T-cell (primary cell): ENCODE results near the gene CLEC4G. TPM values are rescaled to one million over a fixed set of nuclear protein-coding genes. Genes with fewer than 3 reads are reported as not detected.

Experiments
- ATAC-seq, 4 experiments: fragments of 200-7000 bp in 3 of 4; fragments of 150-1000 bp in 1 of 4; cut with Tn5 transposase; replicated peaks in 1 of 4; 1 replicate in 3 of 4; 2 replicates in 1 of 4; pipeline ENCODE4 v1.10.0; 2021; ENCODE audit warnings: moderate library complexity in 3 of 4, mild to moderate bottlenecking in 2 of 4, moderate number of reproducible peaks in 1 of 4
- CTCF ChIA-PET, 2 donors: fragments of 300-600 bp; sonication (Branson Sonifier 250); formaldehyde crosslinking; loops; one replicate each; lab custom pipeline; 2022; ENCODE audit warnings: antibody characterized with exemption in 2 of 2; lab: Charles Lee
- POLR2A ChIA-PET, 2 donors: fragments of 300-600 bp; sonication (Branson Sonifier 250); formaldehyde crosslinking; loops; one replicate each; lab custom pipeline; 2022; ENCODE audit warnings: antibody characterized with exemption in 2 of 2; lab: Charles Lee
- DNase-seq, 35 experiments: peaks; one replicate each; pipeline versions ENCODE4 v3.0.0 to v3.0.0-alpha.2; 2013 to 2023
- H3K27ac ChIP-seq: one replicate; pipeline ENCODE4 v1.5.1; 2013; ENCODE audit warnings: low read length
- H3K27me3 ChIP-seq, 2 experiments: replicated peaks in 1 of 2; 1 replicate in 1 of 2; 2 replicates in 1 of 2; pipeline versions ENCODE4 v1.6.1 to v1.7.0; 2013; ENCODE audit warnings: low read length in 1 of 2, mixed read lengths in 1 of 2; ENCODE audit not compliant: control insufficient read depth in 2 of 2, insufficient read depth in 2 of 2; ENCODE audit errors: extremely low read depth in 1 of 2
- H3K36me3 ChIP-seq, 2 donors: 1 replicate in 1 of 2; 2 replicates in 1 of 2; pipeline versions ENCODE4 v1.6.1 to v1.7.0; 2013; ENCODE audit warnings: low read length in 1 of 2; ENCODE audit not compliant: control insufficient read depth in 2 of 2, insufficient read depth in 1 of 2; ENCODE audit errors: extremely low read depth in 1 of 2
- H3K4me1 ChIP-seq, 2 experiments: 1 replicate in 1 of 2; 2 replicates in 1 of 2; pipeline versions ENCODE4 v1.6.1 to v1.7.0; 2013; ENCODE audit warnings: low read length in 2 of 2, mixed read lengths in 1 of 2; ENCODE audit not compliant: insufficient read depth in 2 of 2, control insufficient read depth in 1 of 2; ENCODE audit errors: extremely low read depth in 1 of 2
- H3K4me3 ChIP-seq, 2 donors: 1 replicate in 1 of 2; 2 replicates in 1 of 2; pipeline versions ENCODE4 v1.5.1 to v1.7.0; 2013; ENCODE audit warnings: mild to moderate bottlenecking in 2 of 2, low read length in 1 of 2, moderate library complexity in 1 of 2; ENCODE audit not compliant: control insufficient read depth in 1 of 2; ENCODE audit errors: extremely low read depth in 1 of 2
- H3K9me3 ChIP-seq: 2 replicates; pipeline ENCODE4 v1.7.0; 2013
- H3K27ac Mint-ChIP-seq, 2 donors: one replicate each; pipeline ENCODE4 v1.8.0; 2020 to 2021; ENCODE audit warnings: mild to moderate bottlenecking in 2 of 2, mixed read lengths in 2 of 2
- H3K27me3 Mint-ChIP-seq, 2 donors: one replicate each; pipeline ENCODE4 v1.8.0; 2021 to 2022; ENCODE audit warnings: mixed read lengths in 2 of 2
- H3K36me3 Mint-ChIP-seq: one replicate; pipeline ENCODE4 v1.8.0; 2021; ENCODE audit warnings: mixed read lengths
- H3K4me1 Mint-ChIP-seq, 3 donors: one replicate each; pipeline ENCODE4 v1.8.0; 2020 to 2022; ENCODE audit warnings: mixed read lengths in 3 of 3, mild to moderate bottlenecking in 1 of 3
- H3K4me3 Mint-ChIP-seq, 3 donors: one replicate each; pipeline ENCODE4 v1.8.0; 2020 to 2022; ENCODE audit warnings: mild to moderate bottlenecking in 3 of 3, mixed read lengths in 3 of 3, moderate library complexity in 3 of 3
- H3K9me3 Mint-ChIP-seq, 3 donors: one replicate each; pipeline ENCODE4 v1.8.0; 2020 to 2022; ENCODE audit warnings: mixed read lengths in 3 of 3
- whole genome bisulfite sequencing: methylation state at CpG from one replicate; pipeline ENCODE4 v1.1.5; 2013; ENCODE audit warnings: missing lambda C conversion rate; ENCODE audit not compliant: insufficient coverage; 5-methylcytosine and 5-hydroxymethylcytosine counted together
- total RNA-seq, 35 experiments: library from RNA in 6 of 35; stranded (reverse) in 6 of 35; fragments of 120-200 nt in 1 of 35; gene quantifications; one replicate each; pipeline versions ENCODE4 v1.2.1 to v1.2.4 and lab custom pipeline; 2013 to 2026

CLEC4G gene
- total RNA-seq, 5 donors from 2014 or later (not counting 1 experiment from before 2014, with no cell fraction given): not detected

DNA sequence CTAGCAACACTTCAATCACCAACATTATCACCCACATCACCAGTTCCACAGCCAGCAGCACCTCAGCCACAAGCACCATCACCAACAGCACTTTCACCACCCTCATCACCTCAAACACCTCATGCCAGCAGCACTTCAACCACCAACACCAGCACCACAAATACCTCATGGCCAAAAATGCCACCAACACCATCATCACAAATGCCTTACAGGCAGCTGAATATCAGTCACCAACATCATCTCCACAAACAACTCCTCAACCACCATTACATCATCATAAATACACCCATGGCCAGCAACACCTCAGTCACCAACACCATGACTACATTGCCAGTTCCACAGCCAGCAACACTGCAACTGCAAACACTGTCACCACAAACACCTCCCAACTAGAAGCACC is 40.4 kb downstream of the CLEC4G start:
- ATAC-seq (peak in 2 of 4 experiments; percentile 16 to 52), DNase-seq (peak in 13 of 35 experiments; percentile 18 to 63 (median 31))
- H3K4me3 Mint-ChIP-seq: no peak overlapping the region
- H3K4me1 Mint-ChIP-seq: peaks cover 0 to 12% (median 3%) of the 10 kb centered on the region in 3 donors
- H3K9me3 Mint-ChIP-seq: no peaks in the 10 kb centered on the region
- peaks cover 0 to 28% of the 10 kb centered on the region in 2 experiments for H3K27me3 ChIP-seq
- H3K27ac Mint-ChIP-seq: no peak overlapping the region
- H3K9me3 ChIP-seq: no peaks in the 10 kb centered on the region
- H3K4me3 ChIP-seq: no peak overlapping the region
- no peaks in the 10 kb centered on the region for H3K36me3 Mint-ChIP-seq
- CTCF ChIA-PET: no interaction called here
- no peaks in the 10 kb centered on the region for H3K36me3 ChIP-seq
- POLR2A ChIA-PET: interaction anchor here in 1 of 2 donors (0.5 kb wide), 1 partner anchor 508 kb away, joined by 4 read pairs; no protein-coding TSS in a partner anchor
- H3K27me3 Mint-ChIP-seq: peaks cover 0 to 1% of the 10 kb centered on the region in 2 donors
- H3K27ac ChIP-seq: peak overlapping the region; percentile 55
- H3K4me1 ChIP-seq: peaks cover 0 to 47% of the 10 kb centered on the region in 2 experiments

DNA sequence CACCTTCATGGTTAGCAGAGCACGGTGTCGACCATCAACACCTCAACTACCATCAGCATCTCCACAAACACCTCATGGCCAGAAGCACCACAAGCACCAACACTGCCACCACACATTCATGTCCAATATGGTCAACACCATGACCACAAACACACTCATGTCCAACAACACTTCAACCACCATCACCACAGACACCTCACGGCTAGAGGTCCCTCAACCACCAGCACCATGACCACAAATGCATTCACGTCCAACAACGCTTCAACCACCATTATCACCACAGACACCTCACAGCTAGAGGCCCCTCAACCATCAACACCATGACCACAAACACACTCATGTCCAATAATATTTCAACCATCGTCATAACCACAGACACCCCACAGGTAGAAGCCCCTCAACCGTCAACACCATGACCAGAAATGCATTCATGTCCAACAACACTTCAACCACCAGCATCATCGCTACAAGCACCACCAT is 41.1 kb downstream of the CLEC4G start:
- Histone ChIP-seq H3K36me3 (no peaks in the 10 kb centered on the region), H3K4me1 (peaks cover 0 to 47% of the 10 kb centered on the region in 2 experiments), H3K27me3 (peaks cover 0 to 26% of the 10 kb centered on the region in 2 experiments), H3K27ac (peak overlapping the region; percentile 55), H3K4me3 (no peak overlapping the region), H3K9me3 (no peaks in the 10 kb centered on the region)
- 57% methylated on average over 8 of the region's 8 CpGs for WGBS
- H3K4me3 Mint-ChIP-seq: no peak overlapping the region
- H3K27ac Mint-ChIP-seq: no peak overlapping the region
- ChIA-PET CTCF (no interaction called here), POLR2A (no interaction called here)
- no peaks in the 10 kb centered on the region for H3K36me3 Mint-ChIP-seq
- DNase-seq (peak in 3 of 35 experiments; percentile 14 to 49 (median 20)), ATAC-seq (no peak)
- H3K4me1 Mint-ChIP-seq: peaks cover 0 to 11% (median 3%) of the 10 kb centered on the region in 3 donors
- H3K27me3 Mint-ChIP-seq: no peaks in the 10 kb centered on the region
- no peaks in the 10 kb centered on the region for H3K9me3 Mint-ChIP-seq

DNA sequence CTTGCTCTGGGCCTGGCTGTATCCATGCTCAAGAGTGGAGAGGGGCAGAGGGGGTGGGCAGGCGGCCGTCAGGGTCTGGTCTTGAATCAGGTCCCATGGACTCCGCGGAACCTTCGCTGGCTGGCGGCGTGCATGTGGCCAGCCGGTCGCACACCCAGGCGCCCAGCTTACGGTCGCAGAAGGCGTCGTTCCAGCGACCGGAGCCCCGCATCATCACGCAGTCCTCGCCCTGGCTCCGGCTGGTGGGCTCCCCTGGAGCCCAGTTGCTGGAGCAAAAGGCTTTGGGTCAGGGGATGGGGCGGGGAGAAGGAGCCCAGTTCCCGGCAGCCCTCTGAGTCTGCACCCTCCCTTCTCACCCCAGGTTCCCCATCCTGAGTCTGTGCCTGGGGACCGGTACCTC is 42.7 kb downstream of the CLEC4G start:
- Mint-ChIP-seq H3K4me1 (peaks cover 2 to 7% (median 6%) of the 10 kb centered on the region in 3 donors), H3K36me3 (peaks cover 7% of the 10 kb centered on the region), H3K4me3 (no peak overlapping the region), H3K27ac (no peak overlapping the region), H3K9me3 (no peaks in the 10 kb centered on the region), H3K27me3 (no peaks in the 10 kb centered on the region)
- Histone ChIP-seq H3K4me3 (no peak overlapping the region), H3K4me1 (peaks cover 0 to 42% of the 10 kb centered on the region in 2 experiments), H3K36me3 (peaks cover 0 to 3% of the 10 kb centered on the region in 2 donors), H3K27ac (no peak overlapping the region), H3K9me3 (no peaks in the 10 kb centered on the region), H3K27me3 (peaks cover 0 to 20% of the 10 kb centered on the region in 2 experiments)
- ChIA-PET POLR2A (no interaction called here), CTCF (no interaction called here)
- no peak for ATAC-seq
- DNase-seq: no peak
- WGBS: 58% methylated on average over 20 of the region's 23 CpGs

DNA sequence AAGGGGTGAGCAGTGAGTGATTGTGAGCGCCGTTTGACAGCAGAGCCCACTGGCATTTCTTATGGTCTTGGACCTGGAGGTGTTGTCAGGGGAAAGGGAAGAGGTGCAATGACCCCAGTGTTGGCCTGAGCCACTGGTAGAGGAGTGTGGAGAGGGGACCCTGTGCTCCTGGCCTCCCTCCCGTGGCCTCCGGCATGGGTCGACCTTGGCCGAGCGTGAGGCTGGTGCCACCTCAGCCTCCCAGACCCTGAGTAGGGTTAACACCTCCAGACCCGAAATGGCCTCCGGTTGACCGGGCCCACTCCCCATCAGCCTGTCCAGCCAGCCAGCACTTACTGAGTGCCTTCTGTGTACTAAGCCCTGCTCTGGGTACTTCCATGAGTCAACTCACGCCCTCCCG is 44.7 kb downstream of the CLEC4G start:
- Histone ChIP-seq H3K4me1 (peaks cover 0 to 33% of the 10 kb centered on the region in 2 experiments), H3K27me3 (peaks cover 0 to 20% of the 10 kb centered on the region in 2 experiments), H3K4me3 (no peak overlapping the region), H3K9me3 (no peaks in the 10 kb centered on the region), H3K36me3 (peaks cover 8 to 16% of the 10 kb centered on the region in 2 donors), H3K27ac (no peak overlapping the region)
- POLR2A ChIA-PET: no interaction called here
- DNase-seq (no peak), ATAC-seq (no peak)
- H3K36me3 Mint-ChIP-seq: peaks cover 12% of the 10 kb centered on the region
- peaks cover 5 to 12% (median 6%) of the 10 kb centered on the region in 3 donors for H3K4me1 Mint-ChIP-seq
- H3K27ac Mint-ChIP-seq: no peak overlapping the region
- 91% methylated on average over 9 of the region's 12 CpGs for WGBS
- H3K4me3 Mint-ChIP-seq: no peak overlapping the region
- no peaks in the 10 kb centered on the region for H3K27me3 Mint-ChIP-seq
- H3K9me3 Mint-ChIP-seq: no peaks in the 10 kb centered on the region
- CTCF ChIA-PET: no interaction called here

DNA sequence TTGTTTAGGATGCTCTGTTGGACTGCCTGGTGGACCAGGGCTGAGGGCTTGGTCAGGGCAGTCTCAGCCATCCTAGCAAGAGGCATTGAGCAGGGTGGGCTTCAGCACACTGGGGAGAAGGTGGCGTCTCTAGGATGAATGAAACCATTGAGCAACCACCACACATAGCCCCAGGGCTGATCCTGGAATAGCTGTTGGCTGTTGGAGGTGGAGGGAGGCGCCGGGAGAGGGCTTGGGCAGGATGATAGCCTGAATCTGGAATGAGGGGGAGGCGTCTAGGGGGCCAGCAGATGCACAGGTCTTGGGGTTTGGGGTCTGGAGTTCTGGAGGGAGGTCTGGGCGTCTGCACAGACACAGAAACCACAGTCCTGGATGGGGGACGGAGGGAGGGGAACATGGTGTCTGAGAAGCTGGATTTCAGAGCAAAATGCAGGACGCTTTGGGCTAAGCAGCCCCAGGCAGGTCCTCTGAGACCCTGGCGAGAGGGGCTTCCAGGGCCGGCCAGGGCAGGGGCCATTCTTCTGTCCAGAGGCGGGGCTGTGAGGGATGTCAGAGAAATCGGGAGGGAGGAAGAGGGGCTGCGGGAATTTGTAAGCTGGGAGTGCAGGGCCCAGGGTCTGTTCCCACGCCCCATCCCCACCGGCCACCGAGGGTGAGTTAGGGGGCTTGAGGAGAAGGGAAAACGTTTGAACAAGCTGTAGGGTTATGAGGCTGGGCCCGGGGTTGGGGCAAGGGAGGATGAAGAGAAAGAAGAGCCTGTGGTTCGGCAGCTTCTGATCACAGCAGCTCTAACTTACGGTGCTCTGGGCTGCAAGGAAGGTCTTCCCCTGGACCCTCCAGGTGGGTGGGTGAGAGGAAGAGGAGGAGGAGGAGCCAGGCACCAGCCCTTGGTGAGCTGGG is 46.1 kb downstream of the CLEC4G start:
- no peak overlapping the region for H3K4me3 Mint-ChIP-seq
- CTCF ChIA-PET: interaction anchor here in 1 of 2 donors (0.5 to 1.0 kb wide), 2 partner anchors 118 to 164 kb away, joined by 3 to 8 read pairs; no protein-coding TSS in a partner anchor
- H3K27me3 ChIP-seq: peaks cover 0 to 20% of the 10 kb centered on the region in 2 experiments
- H3K4me3 ChIP-seq: no peak overlapping the region
- peak overlapping the region; percentile 39 to 76 for H3K27ac Mint-ChIP-seq
- DNase-seq (no peak), ATAC-seq (no peak)
- no peak overlapping the region for H3K27ac ChIP-seq
- H3K4me1 Mint-ChIP-seq: peaks cover 9 to 17% (median 12%) of the 10 kb centered on the region in 3 donors
- H3K36me3 ChIP-seq: peaks cover 8 to 16% of the 10 kb centered on the region in 2 donors
- no peaks in the 10 kb centered on the region for H3K9me3 ChIP-seq
- POLR2A ChIA-PET: no interaction called here
- H3K36me3 Mint-ChIP-seq: peaks cover 12% of the 10 kb centered on the region
- H3K9me3 Mint-ChIP-seq: no peaks in the 10 kb centered on the region
- 82% methylated on average over 15 of the region's 19 CpGs for WGBS
- H3K4me1 ChIP-seq: peaks cover 2 to 37% of the 10 kb centered on the region in 2 experiments
- no peaks in the 10 kb centered on the region for H3K27me3 Mint-ChIP-seq

DNA sequence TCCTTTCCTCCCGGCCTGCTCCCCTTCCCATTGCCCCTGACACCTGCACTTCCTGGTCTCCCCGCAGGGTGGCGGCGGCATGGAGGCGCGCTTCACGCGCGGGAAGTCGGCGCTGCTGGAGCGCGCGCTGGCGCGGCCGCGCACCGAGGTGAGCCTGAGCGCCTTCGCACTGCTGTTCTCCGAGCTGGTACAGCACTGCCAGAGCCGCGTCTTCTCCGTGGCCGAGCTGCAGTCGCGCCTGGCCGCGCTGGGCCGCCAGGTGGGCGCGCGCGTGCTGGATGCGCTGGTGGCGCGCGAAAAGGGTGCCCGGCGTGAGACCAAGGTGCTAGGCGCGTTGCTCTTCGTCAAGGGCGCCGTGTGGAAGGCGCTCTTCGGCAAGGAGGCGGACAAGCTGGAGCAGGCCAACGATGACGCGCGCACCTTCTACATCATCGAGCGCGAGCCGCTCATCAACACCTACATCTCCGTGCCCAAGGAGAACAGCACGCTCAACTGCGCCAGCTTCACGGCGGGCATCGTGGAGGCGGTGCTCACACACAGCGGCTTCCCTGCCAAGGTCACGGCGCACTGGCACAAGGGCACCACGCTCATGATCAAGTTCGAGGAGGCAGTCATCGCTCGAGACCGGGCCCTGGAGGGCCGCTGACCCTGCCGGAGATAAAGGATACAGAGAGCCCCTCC is 49.6 kb downstream of the CLEC4G start:
- Histone ChIP-seq H3K4me3 (peak overlapping the region; percentile 86 to 100), H3K4me1 (peaks cover 14 to 37% of the 10 kb centered on the region in 2 experiments), H3K36me3 (peaks cover 8 to 16% of the 10 kb centered on the region in 2 donors), H3K27me3 (peaks cover 0 to 19% of the 10 kb centered on the region in 2 experiments), H3K9me3 (no peaks in the 10 kb centered on the region), H3K27ac (peak overlapping the region; percentile 78)
- peak overlapping the region; percentile 85 to 92 (median 87) for H3K4me3 Mint-ChIP-seq
- peaks cover 4 to 15% of the 10 kb centered on the region in 2 donors for H3K27me3 Mint-ChIP-seq
- POLR2A ChIA-PET: no interaction called here
- no peak for DNase-seq
- H3K9me3 Mint-ChIP-seq: no peaks in the 10 kb centered on the region
- CTCF ChIA-PET: no interaction called here
- no peak for ATAC-seq
- peaks cover 12% of the 10 kb centered on the region for H3K36me3 Mint-ChIP-seq
- H3K4me1 Mint-ChIP-seq: peaks cover 24 to 40% (median 27%) of the 10 kb centered on the region in 3 donors
- WGBS: 96% methylated on average over 74 of the region's 74 CpGs
- peak overlapping the region in 1 of 2 donors; percentile 86 for H3K27ac Mint-ChIP-seq
